ENCODE data around the gene NAT9.

- TF ChIP-seq PATZ1 (CRISPR knock-in tag; IDR thresholded peaks at IDR 0.05; ENCODE audit: borderline replicate concordance) (no peak), ARNTL (CRISPR knock-in tag; IDR thresholded peaks at IDR 0.05; ENCODE audit: borderline replicate concordance, low read depth) (no peak), TSHZ2 (CRISPR knock-in tag; IDR thresholded peaks at IDR 0.05) (no peak), TCF4 (CRISPR knock-in tag; IDR thresholded peaks at IDR 0.05; ENCODE audit: borderline replicate concordance) (no peak), CREB5 (CRISPR knock-in tag; IDR thresholded peaks at IDR 0.05; ENCODE audit: low read depth) (no peak), ESRRG (CRISPR knock-in tag; IDR thresholded peaks at IDR 0.05) (no peak), CSRNP3 (CRISPR knock-in tag; IDR thresholded peaks at IDR 0.05) (no peak), ZNF8 (CRISPR knock-in tag; IDR thresholded peaks at IDR 0.05) (no peak), PPARA (CRISPR knock-in tag; IDR thresholded peaks at IDR 0.05; ENCODE audit: borderline replicate concordance) (no peak), ISL1 (CRISPR knock-in tag; IDR thresholded peaks at IDR 0.05) (no peak), SNAI2 (CRISPR knock-in tag; IDR thresholded peaks at IDR 0.05) (no peak), BACH2 (CRISPR knock-in tag; IDR thresholded peaks at IDR 0.05; ENCODE audit: borderline replicate concordance) (no peak), ZFP3 (CRISPR knock-in tag; IDR thresholded peaks at IDR 0.05) (no peak)
These were observed 2.7 kb downstream of the NAT9 start for GRCh38 chr17:74773414-74773813.
